Esophagus (tissue), 2 donors: ENCODE measurements around the gene CBX8. TPM values are rescaled to one million over a fixed set of nuclear protein-coding genes. Genes with fewer than 3 reads are reported as not detected.

Experiments used
- H3K27ac ChIP-seq, 2 donors: one replicate each; pipeline ENCODE4 v1.5.1; 2013; ENCODE audit warnings: low read depth in 2 of 2, mild to moderate bottlenecking in 2 of 2, inconsistent platforms in 1 of 2, low read length in 1 of 2, moderate library complexity in 1 of 2
- H3K27me3 ChIP-seq, 2 donors: one replicate each; pipeline ENCODE4 v1.6.1; 2013; ENCODE audit warnings: low read length in 2 of 2, control low read depth in 1 of 2, mild to moderate bottlenecking in 1 of 2; ENCODE audit not compliant: insufficient read depth in 2 of 2, control insufficient read depth in 1 of 2
- H3K36me3 ChIP-seq, 2 donors: one replicate each; pipeline ENCODE4 v1.6.1; 2013; ENCODE audit warnings: low read length in 1 of 2; ENCODE audit not compliant: control insufficient read depth in 2 of 2, insufficient read depth in 2 of 2
- H3K4me1 ChIP-seq, 2 donors: one replicate each; pipeline ENCODE4 v1.6.1; 2013; ENCODE audit warnings: low read length in 1 of 2; ENCODE audit not compliant: control insufficient read depth in 2 of 2, insufficient read depth in 2 of 2
- H3K4me3 ChIP-seq, 2 donors: one replicate each; pipeline ENCODE4 v1.5.1; 2013; ENCODE audit warnings: low read length in 2 of 2, mild to moderate bottlenecking in 2 of 2, low read depth in 1 of 2, moderate library complexity in 1 of 2
- H3K9me3 ChIP-seq, 2 donors: one replicate each; pipeline ENCODE4 v1.6.1; 2013; ENCODE audit warnings: mild to moderate bottlenecking in 2 of 2, low read depth in 1 of 2, low read length in 1 of 2, moderate library complexity in 1 of 2; ENCODE audit not compliant: control insufficient read depth in 2 of 2, insufficient read depth in 1 of 2
- WGBS, 2 donors: extraction: QIAGEN DNeasy Blood & Tissue Kit; methylation state at CpG; one replicate each; pipeline ENCODE4 v1.1.7; 2013; 5-methylcytosine and 5-hydroxymethylcytosine counted together
- polyA plus RNA-seq, 2 donors: library from polyadenylated mRNA; stranded (reverse); fragments of 200-250 nt; gene quantifications; one replicate each; pipeline ENCODE4 v1.2.3, GENCODE V29; 2013
- donor health status: healthy with polysubstance abuse.
- donor health status: Bipolar disorder and iron deficiency.

The CBX8 gene
- polyA plus RNA-seq, 2 donors = 2.2 to 3.2 TPM

GRCh38 chr17:79793924-79794304 lies 3.0 kb downstream of the CBX8 start:
- H3K27ac ChIP-seq = no peak overlapping the region
- H3K4me3 ChIP-seq = no peak overlapping the region
- WGBS, 2 donors = 59 to 64% methylated on average over 3 of the region's 3 CpGs
- peaks cover 0 to 3% of the 10 kb centered on the region in 2 donors for H3K36me3 ChIP-seq
- H3K9me3 ChIP-seq = peaks cover 0 to 4% of the 10 kb centered on the region in 2 donors
- H3K4me1 ChIP-seq = peaks cover 4 to 29% of the 10 kb centered on the region in 2 donors
- peaks cover 0 to 41% of the 10 kb centered on the region in 2 donors for H3K27me3 ChIP-seq

- H3K9me3 ChIP-seq = peaks cover 0 to 4% of the 10 kb centered on the region in 2 donors
- peak overlapping the region in 1 of 2 donors; percentile 9 for H3K27ac ChIP-seq
- peak overlapping the region in 1 of 2 donors; percentile 32 for H3K4me3 ChIP-seq
- WGBS, 2 donors = 37 to 43% methylated on average over 63 of the region's 63 CpGs
- H3K4me1 ChIP-seq = peaks cover 4 to 25% of the 10 kb centered on the region in 2 donors
- peaks cover 0 to 35% of the 10 kb centered on the region in 2 donors for H3K27me3 ChIP-seq
- H3K36me3 ChIP-seq = peaks cover 0 to 3% of the 10 kb centered on the region in 2 donors
These were observed 3.6 kb downstream of the CBX8 start for GRCh38 chr17:79792984-79793923.

- no peak overlapping the region for H3K27ac ChIP-seq
- peaks cover 0 to 3% of the 10 kb centered on the region in 2 donors for H3K36me3 ChIP-seq
- peaks cover 0 to 30% of the 10 kb centered on the region in 2 donors for H3K27me3 ChIP-seq
- peaks cover 0 to 21% of the 10 kb centered on the region in 2 donors for H3K4me1 ChIP-seq
- H3K4me3 ChIP-seq = no peak overlapping the region
- peaks cover 0 to 4% of the 10 kb centered on the region in 2 donors for H3K9me3 ChIP-seq
- 15 to 29% methylated on average over 22 of the region's 22 CpGs for whole genome bisulfite sequencing, 2 donors
These were observed 4.5 kb downstream of the CBX8 start for GRCh38 chr17:79792341-79792871.

- Histone ChIP-seq H3K4me1 (peaks cover 0 to 21% of the 10 kb centered on the region in 2 donors), H3K4me3 (no peak overlapping the region), H3K9me3 (peaks cover 0 to 4% of the 10 kb centered on the region in 2 donors), H3K27me3 (peaks cover 0 to 30% of the 10 kb centered on the region in 2 donors), H3K36me3 (peaks cover 0 to 3% of the 10 kb centered on the region in 2 donors), H3K27ac (no peak overlapping the region)
- WGBS, 2 donors = 5 to 12% methylated on average over 26 of the region's 26 CpGs
These were observed 5.1 kb downstream of the CBX8 start for GRCh38 chr17:79791735-79792161.

GRCh38 chr17:79790805-79791734 lies 5.8 kb downstream of the CBX8 start:
- peaks cover 0 to 30% of the 10 kb centered on the region in 2 donors for H3K27me3 ChIP-seq
- H3K4me3 ChIP-seq = no peak overlapping the region
- H3K4me1 ChIP-seq = peaks cover 0 to 21% of the 10 kb centered on the region in 2 donors
- H3K27ac ChIP-seq = no peak overlapping the region
- peaks cover 0 to 3% of the 10 kb centered on the region in 2 donors for H3K36me3 ChIP-seq
- 7 to 9% methylated on average over 59 to 68 of the region's 68 CpGs for WGBS, 2 donors
- peaks cover 0 to 4% of the 10 kb centered on the region in 2 donors for H3K9me3 ChIP-seq

- Histone ChIP-seq H3K4me3 (peak overlapping the region; percentile 13 to 29), H3K27me3 (peaks cover 0 to 30% of the 10 kb centered on the region in 2 donors), H3K27ac (no peak overlapping the region), H3K36me3 (peaks cover 0 to under 1% of the 10 kb centered on the region in 2 donors), H3K9me3 (peaks cover 0 to 4% of the 10 kb centered on the region in 2 donors), H3K4me1 (peaks cover 0 to 21% of the 10 kb centered on the region in 2 donors)
- 7% methylated on average over 73 to 74 of the region's 74 CpGs for WGBS, 2 donors
These were observed 6.7 kb downstream of the CBX8 start for GRCh38 chr17:79789943-79790804.

GRCh38 chr17:79788989-79789942 lies 7.6 kb downstream of the CBX8 start:
- Histone ChIP-seq H3K27me3 (peaks cover 0 to 30% of the 10 kb centered on the region in 2 donors), H3K36me3 (peaks cover 0 to 3% of the 10 kb centered on the region in 2 donors), H3K27ac (no peak overlapping the region), H3K4me3 (no peak overlapping the region), H3K4me1 (peaks cover 0 to 19% of the 10 kb centered on the region in 2 donors), H3K9me3 (peaks cover 0 to 4% of the 10 kb centered on the region in 2 donors)
- WGBS, 2 donors = 33% methylated on average over 43 to 52 of the region's 52 CpGs

- peaks cover 0 to 19% of the 10 kb centered on the region in 2 donors for H3K4me1 ChIP-seq
- peaks cover 0 to 3% of the 10 kb centered on the region in 2 donors for H3K36me3 ChIP-seq
- H3K9me3 ChIP-seq = peaks cover 0 to 4% of the 10 kb centered on the region in 2 donors
- peaks cover 0 to 30% of the 10 kb centered on the region in 2 donors for H3K27me3 ChIP-seq
- 65 to 67% methylated on average over 5 of the region's 5 CpGs for WGBS, 2 donors
- H3K4me3 ChIP-seq = no peak overlapping the region
- no peak overlapping the region for H3K27ac ChIP-seq
These were observed 8.4 kb downstream of the CBX8 start for GRCh38 chr17:79788455-79788854.
